Measurements from ENCODE around the gene PLA2G6.
"Not testable (repeated sequence)": the region's sequence is repeated elsewhere in the genome, so short reads cannot be mapped to it uniquely, and the experiment has no call there.

The PLA2G6 gene

GRCh38 chr22:38125751-38126201, 55.9 kb downstream of the PLA2G6 start:
- TF ChIP-seq, protein P1, sequence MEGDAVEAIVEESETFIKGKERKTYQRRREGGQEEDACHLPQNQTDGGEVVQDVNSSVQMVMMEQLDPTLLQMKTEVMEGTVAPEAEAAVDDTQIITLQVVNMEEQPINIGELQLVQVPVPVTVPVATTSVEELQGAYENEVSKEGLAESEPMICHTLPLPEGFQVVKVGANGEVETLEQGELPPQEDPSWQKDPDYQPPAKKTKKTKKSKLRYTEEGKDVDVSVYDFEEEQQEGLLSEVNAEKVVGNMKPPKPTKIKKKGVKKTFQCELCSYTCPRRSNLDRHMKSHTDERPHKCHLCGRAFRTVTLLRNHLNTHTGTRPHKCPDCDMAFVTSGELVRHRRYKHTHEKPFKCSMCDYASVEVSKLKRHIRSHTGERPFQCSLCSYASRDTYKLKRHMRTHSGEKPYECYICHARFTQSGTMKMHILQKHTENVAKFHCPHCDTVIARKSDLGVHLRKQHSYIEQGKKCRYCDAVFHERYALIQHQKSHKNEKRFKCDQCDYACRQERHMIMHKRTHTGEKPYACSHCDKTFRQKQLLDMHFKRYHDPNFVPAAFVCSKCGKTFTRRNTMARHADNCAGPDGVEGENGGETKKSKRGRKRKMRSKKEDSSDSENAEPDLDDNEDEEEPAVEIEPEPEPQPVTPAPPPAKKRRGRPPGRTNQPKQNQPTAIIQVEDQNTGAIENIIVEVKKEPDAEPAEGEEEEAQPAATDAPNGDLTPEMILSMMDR (IDR thresholded peaks at IDR 0.05; ENCODE audit: low read depth, low read length, missing control alignments) = no peak
- in situ Hi-C loops (cut with HindIII; ENCODE audit: low sequenced_read_pairs) = no loop called here
- H3K4me3 ChIP-seq (ENCODE audit: low read depth, low read length) = no peak overlapping the region
- DNase-seq (ENCODE audit: low read depth) = no peak

GRCh38 chr22:38125038-38125610, 56.5 kb downstream of the PLA2G6 start:
- TF ChIP-seq, protein P1 (IDR thresholded peaks at IDR 0.05; ENCODE audit: low read depth, low read length, missing control alignments) = no peak
- no peak overlapping the region for H3K4me3 ChIP-seq (ENCODE audit: low read depth, low read length)
- in situ Hi-C loops (cut with HindIII; ENCODE audit: low sequenced_read_pairs) = no loop called here

DNA sequence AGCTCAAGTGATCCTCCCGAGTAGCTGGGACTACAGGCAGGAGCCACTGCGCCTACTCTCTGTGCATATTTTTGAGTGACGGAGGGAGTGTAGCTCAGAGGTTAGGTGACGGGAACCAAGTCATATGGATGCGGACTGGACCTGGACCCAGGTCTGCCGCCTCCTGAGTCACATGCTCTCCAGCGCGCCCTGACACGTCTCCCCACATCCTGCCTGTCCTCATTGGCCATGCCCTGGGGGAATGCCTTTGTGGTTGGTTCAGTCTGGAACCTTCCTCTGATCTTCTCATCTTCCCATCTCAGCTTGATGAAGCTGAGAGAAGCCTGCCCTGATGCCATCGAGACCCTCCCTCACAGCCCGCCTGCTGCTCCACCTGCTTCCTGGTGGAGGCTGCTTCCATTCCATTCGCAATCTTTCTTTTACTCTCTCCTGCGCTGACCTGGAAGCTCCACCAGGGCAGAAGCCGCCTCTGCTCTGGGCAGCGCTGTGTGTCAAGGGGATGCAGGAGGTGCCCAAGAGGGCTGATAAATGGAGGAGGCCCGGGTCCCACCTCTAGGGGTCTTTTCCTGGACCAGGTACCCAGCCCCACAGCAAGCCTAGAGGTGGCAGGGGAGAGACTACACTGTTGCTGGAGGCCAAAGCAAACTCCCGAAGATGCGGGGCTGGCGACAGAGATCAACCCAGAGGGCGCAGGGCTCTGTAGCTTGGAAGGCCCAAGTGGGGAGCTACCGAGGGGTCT, 57.2 kb downstream of the PLA2G6 start:
- no peak overlapping the region for H3K4me3 ChIP-seq (ENCODE audit: low read depth, low read length)

More at GRCh38 chr22:38125038-38125610, 56.5 kb downstream of the PLA2G6 start:
- no peak for DNase-seq (ENCODE audit: low read depth)

DNA sequence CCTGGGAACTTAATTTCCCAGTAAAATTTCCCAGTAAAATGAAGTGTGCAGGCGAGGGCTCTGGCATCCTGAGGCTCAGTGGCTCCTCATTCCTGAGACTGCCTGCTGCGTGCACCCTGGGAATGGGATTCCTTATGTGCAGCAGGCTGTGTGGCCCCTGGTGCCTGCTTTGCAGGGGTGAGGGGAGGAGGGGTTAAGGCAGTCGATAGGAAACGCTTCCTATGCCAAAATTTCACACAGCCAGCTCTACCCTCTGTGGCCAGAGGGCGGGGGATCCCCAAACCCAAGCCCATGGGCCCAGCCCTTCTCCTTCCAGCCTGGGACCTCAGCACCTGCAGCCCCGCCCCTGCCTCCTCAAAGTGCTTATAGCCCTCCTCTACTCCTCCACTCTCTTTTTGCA, 59.0 kb downstream of the PLA2G6 start:
- in situ Hi-C loops (cut with HindIII; ENCODE audit: low sequenced_read_pairs) = no loop called here
- H3K4me3 ChIP-seq (ENCODE audit: low read depth, low read length) = no peak overlapping the region
- TF ChIP-seq, protein P1 (IDR thresholded peaks at IDR 0.05; ENCODE audit: low read depth, low read length, missing control alignments) = no peak
- no peak for DNase-seq (ENCODE audit: low read depth)

More for the DNA sequence above, 57.2 kb downstream of the PLA2G6 start:
- in situ Hi-C loops (cut with HindIII; ENCODE audit: low sequenced_read_pairs) = no loop called here
- DNase-seq (ENCODE audit: low read depth) = no peak
- TF ChIP-seq, protein P1 (IDR thresholded peaks at IDR 0.05; ENCODE audit: low read depth, low read length, missing control alignments) = no peak

- in situ Hi-C loops (cut with HindIII; ENCODE audit: low sequenced_read_pairs) = no loop called here
- TF ChIP-seq, protein P1 (IDR thresholded peaks at IDR 0.05; ENCODE audit: low read depth, low read length, missing control alignments) = no peak
- H3K4me3 ChIP-seq (ENCODE audit: low read depth, low read length) = no peak overlapping the region
- no peak for DNase-seq (ENCODE audit: low read depth)
These were observed 61.1 kb downstream of the PLA2G6 start for GRCh38 chr22:38120359-38121110.

GRCh38 chr22:38118747-38119146, 62.9 kb downstream of the PLA2G6 start:
- H3K4me3 ChIP-seq (ENCODE audit: low read depth, low read length); in situ Hi-C loops (cut with HindIII; ENCODE audit: low sequenced_read_pairs); DNase-seq (ENCODE audit: low read depth): not testable (repeated sequence)

All from astrocyte of the cerebellum (primary cell).